Measurements from ENCODE around the gene HSDL1.

HSDL1 gene

GRCh38 chr16:84191466-84191865 is 46.5 kb upstream of the HSDL1 start:
- TF ChIP-seq CTCF (IDR thresholded peaks at IDR 0.05; ENCODE audit: borderline replicate concordance, extremely low read depth, low read length, poor library complexity, severe bottlenecking), result no peak
- TF ChIP-seq EZH2 (IDR thresholded peaks at IDR 0.05; ENCODE audit: borderline replicate concordance, low read depth, low read length, severe bottlenecking), result no peak
- Histone ChIP-seq H3K4me1 (ENCODE audit: insufficient read depth, low read length) (peaks cover 30% of the 10 kb centered on the region), H3K9me3 (ENCODE audit: insufficient read depth, low read length, severe bottlenecking) (no peaks in the 10 kb centered on the region), H3K27ac (ENCODE audit: low read length) (no peak overlapping the region), H4K20me1 (ENCODE audit: insufficient read depth, low read length) (peaks cover 8% of the 10 kb centered on the region; the same call in 1 of the 2 replicates), H3K36me3 (ENCODE audit: insufficient read depth, low read length) (no peaks in the 10 kb centered on the region; the same call in 1 of the 2 replicates), H2AFZ (ENCODE audit: low read depth, low read length) (no peak overlapping the region), H3K9ac (ENCODE audit: low read depth, low read length) (no peak overlapping the region), H3K4me3 (ENCODE audit: low read depth in 1 of 2, low read length in 2 of 2) (no peak overlapping the region), H3K27me3 (ENCODE audit: insufficient read depth, low read length, poor library complexity) (no peaks in the 10 kb centered on the region), H3K4me2 (ENCODE audit: insufficient read depth, low read length) (no peak overlapping the region), H3K79me2 (ENCODE audit: insufficient read depth, low read length) (peaks cover 4% of the 10 kb centered on the region)
- DNase-seq, result no peak
- ATAC-seq (ENCODE audit: insufficient read depth, low read depth), result no peak

GRCh38 chr16:84190731-84191388 is 45.9 kb upstream of the HSDL1 start, which contains the start of gene ADAD2:
Gene ADAD2, plus strand, starts transcription at chr16:84191157. Its CDS starts 74 bp downstream, at chr16:84191231.
- H3K4me3 ChIP-seq (ENCODE audit: low read depth in 1 of 2, low read length in 2 of 2), result no peak within 1 kb of the TSS
- peaks cover 35% of the 10 kb centered on the region for H3K4me1 ChIP-seq (ENCODE audit: insufficient read depth, low read length)

GRCh38 chr16:84186685-84187437 is 41.9 kb upstream of the HSDL1 start, which contains the start of gene TAF1C:
Gene TAF1C, minus strand, starts transcription at chr16:84187057. Its CDS starts 2,069 bp downstream, at chr16:84184988.
- TF ChIP-seq CTCF (IDR thresholded peaks at IDR 0.05; ENCODE audit: borderline replicate concordance, extremely low read depth, low read length, poor library complexity, severe bottlenecking), result peak; percentile 98
- TF ChIP-seq EZH2 (IDR thresholded peaks at IDR 0.05; ENCODE audit: borderline replicate concordance, low read depth, low read length, severe bottlenecking), result no peak
- H3K4me3 ChIP-seq (ENCODE audit: low read depth in 1 of 2, low read length in 2 of 2), result peak within 1 kb of the TSS; percentile 65 to 91
- peak within 1 kb of the TSS; percentile 90 for H3K27ac ChIP-seq (ENCODE audit: low read length)
- ATAC-seq (ENCODE audit: insufficient read depth, low read depth) (peak; percentile 93), DNase-seq (peak; percentile 89)
- H3K36me3 ChIP-seq (ENCODE audit: insufficient read depth, low read length), result peaks cover 35% of the 10 kb centered on the region
- peaks cover 30% of the 10 kb centered on the region for H4K20me1 ChIP-seq (ENCODE audit: insufficient read depth, low read length)
- H3K27me3 ChIP-seq (ENCODE audit: insufficient read depth, low read length, poor library complexity), result no peaks in the 10 kb centered on the region
- peak within 1 kb of the TSS; percentile 91 for H3K9ac ChIP-seq (ENCODE audit: low read depth, low read length)
- H2AFZ ChIP-seq (ENCODE audit: low read depth, low read length), result peak within 1 kb of the TSS; percentile 83
- peaks cover 45% of the 10 kb centered on the region for H3K79me2 ChIP-seq (ENCODE audit: insufficient read depth, low read length)
- H3K9me3 ChIP-seq (ENCODE audit: insufficient read depth, low read length, severe bottlenecking), result no peaks in the 10 kb centered on the region
- H3K4me2 ChIP-seq (ENCODE audit: insufficient read depth, low read length), result peak within 1 kb of the TSS; percentile 79
- H3K4me1 ChIP-seq (ENCODE audit: insufficient read depth, low read length), result peaks cover 27% of the 10 kb centered on the region

More at GRCh38 chr16:84190731-84191388, 45.9 kb upstream of the HSDL1 start, which contains the start of gene ADAD2:
- no peak for ATAC-seq (ENCODE audit: insufficient read depth, low read depth)
- Histone ChIP-seq H3K9me3 (ENCODE audit: insufficient read depth, low read length, severe bottlenecking) (no peaks in the 10 kb centered on the region), H4K20me1 (ENCODE audit: insufficient read depth, low read length) (peaks cover 5% of the 10 kb centered on the region; the same call in 1 of the 2 replicates), H3K79me2 (ENCODE audit: insufficient read depth, low read length) (peaks cover 10% of the 10 kb centered on the region), H3K27me3 (ENCODE audit: insufficient read depth, low read length, poor library complexity) (no peaks in the 10 kb centered on the region), H3K4me2 (ENCODE audit: insufficient read depth, low read length) (no peak within 1 kb of the TSS), H3K27ac (ENCODE audit: low read length) (no peak within 1 kb of the TSS), H3K9ac (ENCODE audit: low read depth, low read length) (no peak within 1 kb of the TSS), H2AFZ (ENCODE audit: low read depth, low read length) (no peak within 1 kb of the TSS), H3K36me3 (ENCODE audit: insufficient read depth, low read length) (no peaks in the 10 kb centered on the region; the same call in 1 of the 2 replicates)
- DNase-seq, result peak; percentile 20
- no peak for TF ChIP-seq EZH2 (IDR thresholded peaks at IDR 0.05; ENCODE audit: borderline replicate concordance, low read depth, low read length, severe bottlenecking)
- no peak for TF ChIP-seq CTCF (IDR thresholded peaks at IDR 0.05; ENCODE audit: borderline replicate concordance, extremely low read depth, low read length, poor library complexity, severe bottlenecking)
